ENCODE results near the gene PCNA.

- TF ChIP-seq CTCF (IDR thresholded peaks at IDR 0.05 in 2 of 3, conservative IDR thresholded peaks at IDR 0.05 in 1 of 3; ENCODE audit: borderline replicate concordance in 1 of 3, insufficient read depth in 1 of 3, low read depth in 2 of 3, low read length in 2 of 3) (no peak), CEBPB (IDR thresholded peaks at IDR 0.05; ENCODE audit: low read depth) (no peak), POLR2A (IDR thresholded peaks at IDR 0.05; ENCODE audit: borderline replicate concordance, extremely low read depth, insufficient read depth, insufficient read length) (no peak), EZH2 (IDR thresholded peaks at IDR 0.05) (no peak), MAX (IDR thresholded peaks at IDR 0.05) (no peak), RAD21 (IDR thresholded peaks at IDR 0.05; ENCODE audit: low read depth) (no peak), ATF3 (IDR thresholded peaks at IDR 0.05) (no peak), EGR1 (IDR thresholded peaks at IDR 0.05; ENCODE audit: low read depth) (no peak), REST (IDR thresholded peaks at IDR 0.05; ENCODE audit: low read depth) (no peak), POLR2AphosphoS5 (IDR thresholded peaks at IDR 0.05; ENCODE audit: low read depth, low read length) (no peak), TCF7L2 (IDR thresholded peaks at IDR 0.05; ENCODE audit: borderline replicate concordance, extremely low read depth, insufficient read depth, insufficient read length) (no peak), ZNF274 (IDR thresholded peaks at IDR 0.05; ENCODE audit: low read depth, low read length) (no peak), SIN3A (IDR thresholded peaks at IDR 0.05; ENCODE audit: low read depth) (no peak)
Observed at GRCh38 chr20:5133998-5134397, 14.2 kb upstream of the PCNA start.
